HCT116 (cell line): ENCODE data around the gene CPM. TPM values are rescaled to one million over a fixed set of nuclear protein-coding genes. Genes with fewer than 3 reads are reported as not detected.

Experiments
- ATAC-seq: fragments of 200-7000 bp; cut with Tn5 transposase; 2 replicates; pipeline ENCODE4 v1.9.1; 2020; ENCODE audit warnings: mild to moderate bottlenecking, moderate library complexity
- BruUV-seq: library from RNA; stranded (reverse); fragments of 400-500 nt; replicated peaks from 2 replicates; lab custom pipeline; 2021; lab: Mats Ljungman, UMichigan
- CTCF ChIA-PET: fragments of 300-600 bp; sonication (Branson Sonifier 250); formaldehyde crosslinking; loops from one replicate; lab custom pipeline; 2021; ENCODE audit warnings: antibody characterized with exemption; lab: Charles Lee
- POLR2A ChIA-PET: fragments of 300-600, 350-600 bp; sonication (Branson Sonifier 250); formaldehyde crosslinking; loops from one replicate; lab custom pipeline; 2021; ENCODE audit warnings: antibody characterized with exemption; lab: Charles Lee
- RAD21 ChIA-PET, 2 experiments: fragments of 300-600 bp; sonication (Branson Sonifier 250); formaldehyde crosslinking; loops; one replicate each; lab custom pipeline; 2023; ENCODE audit warnings: low total read pairs in 2 of 2; ENCODE audit not compliant: uncharacterized antibody in 2 of 2, unreplicated experiment in 2 of 2, low non-redundant PET in 1 of 2; lab: Charles Lee
- DNase-seq: peaks from one replicate; pipeline ENCODE4 v3.0.0-alpha.2; 2010; ENCODE audit warnings: low read depth, low spot score
- H2AFZ ChIP-seq: fragments of 200-600 bp; shearing (Covaris generic), sonication (generic); 2 replicates; pipeline ENCODE4 v1.6.1; 2017; ENCODE audit warnings: low read depth, mixed run types, mixed read lengths, antibody characterized with exemption, low read length; ENCODE audit not compliant: poor library complexity, severe bottlenecking
- H3K27ac ChIP-seq: 2 replicates; pipeline ENCODE4 v1.5.1; 2012; ENCODE audit warnings: low read depth, low read length
- H3K27me3 ChIP-seq: fragments of 200-600 bp; sonication (generic); 2 replicates; pipeline ENCODE4 v1.6.1; 2016; ENCODE audit warnings: mixed run types, low read length, mixed read lengths; ENCODE audit not compliant: insufficient read depth
- H3K36me3 ChIP-seq, 2 experiments: fragments of 200-500 bp in 1 of 2; fragments of 200-600 bp in 1 of 2; sonication (Bioruptor generic) in 1 of 2; sonication (generic) in 1 of 2; 2 replicates each; pipeline versions ENCODE4 v1.5.1 to v1.6.1; 2014 to 2016; ENCODE audit warnings: low read length in 2 of 2, inconsistent platforms in 1 of 2, mixed read lengths in 1 of 2, mixed run types in 1 of 2; ENCODE audit not compliant: insufficient read depth in 2 of 2, control insufficient read depth in 1 of 2
- H3K4me1 ChIP-seq, 2 experiments: fragments of 200-600 bp in 1 of 2; sonication (generic) in 1 of 2; 2 replicates each; pipeline versions ENCODE4 v1.5.1 to v1.6.1; 2012 to 2017; ENCODE audit warnings: low read length in 2 of 2, inconsistent platforms in 1 of 2, mild to moderate bottlenecking in 1 of 2, mixed read lengths in 1 of 2, mixed run types in 1 of 2, moderate library complexity in 1 of 2; ENCODE audit not compliant: insufficient read depth in 2 of 2, control insufficient read depth in 1 of 2
- H3K4me2 ChIP-seq: fragments of 200-600 bp; sonication (generic); 2 replicates; pipeline ENCODE4 v1.6.1; 2017; ENCODE audit warnings: mixed run types, low read length, mixed read lengths
- H3K4me3 ChIP-seq, 2 experiments: fragments of 200-600 bp in 1 of 2; sonication (generic) in 1 of 2; replicated peaks in 1 of 2; 2 replicates each; pipeline ENCODE4 v1.5.1; 2011 to 2016; ENCODE audit warnings: low read length in 2 of 2, control low read depth in 1 of 2, low read depth in 1 of 2, mild to moderate bottlenecking in 1 of 2, mixed read lengths in 1 of 2, mixed run types in 1 of 2
- H3K79me2 ChIP-seq: fragments of 200-600 bp; sonication (generic); 2 replicates; pipeline ENCODE4 v1.6.1; 2017; ENCODE audit warnings: mild to moderate bottlenecking, mixed run types, low read length, moderate library complexity, mixed read lengths; ENCODE audit not compliant: insufficient read depth
- H3K9ac ChIP-seq: fragments of 200-600 bp; sonication (generic); 2 replicates; pipeline ENCODE4 v1.6.1; 2016; ENCODE audit warnings: low read length, mixed read lengths
- H3K9me2 ChIP-seq: fragments of 200-600 bp; sonication (generic), shearing (Covaris generic); 2 replicates; pipeline ENCODE4 v1.6.1; 2017; ENCODE audit warnings: mixed run types, mild to moderate bottlenecking, moderate library complexity; ENCODE audit not compliant: insufficient read depth
- H3K9me3 ChIP-seq, 2 experiments: fragments of 200-500 bp in 1 of 2; fragments of 200-600 bp in 1 of 2; sonication (Bioruptor generic) in 1 of 2; sonication (generic) in 1 of 2; 2 replicates each; pipeline ENCODE4 v1.6.1; 2014 to 2017; ENCODE audit warnings: low read length in 2 of 2, mixed read lengths in 2 of 2, inconsistent platforms in 1 of 2, low read depth in 1 of 2, mild to moderate bottlenecking in 1 of 2, mixed run types in 1 of 2, moderate library complexity in 1 of 2; ENCODE audit not compliant: control insufficient read depth in 1 of 2, insufficient read depth in 1 of 2
- H4K20me1 ChIP-seq: fragments of 200-600 bp; sonication (generic), shearing (Covaris generic); 2 replicates; pipeline ENCODE4 v1.6.1; 2017; ENCODE audit warnings: mixed run types, mild to moderate bottlenecking, moderate library complexity; ENCODE audit not compliant: insufficient read depth
- CBX3 ChIP-seq: IDR thresholded peaks from 2 replicates; pipeline ENCODE4 v1.6.1; 2012; ENCODE audit warnings: low read depth
- CEBPB ChIP-seq: IDR thresholded peaks from 2 replicates; pipeline ENCODE4 v1.6.1; 2012; ENCODE audit warnings: low read depth
- ELF1 ChIP-seq: IDR thresholded peaks from 2 replicates; pipeline ENCODE4 v1.6.1; 2012; ENCODE audit warnings: low read depth, borderline replicate concordance
- EZH2phosphoT487 ChIP-seq: fragments of 200-600 bp; IDR thresholded peaks from 2 replicates; pipeline ENCODE4 v1.6.1; 2018; ENCODE audit warnings: antibody characterized with exemption, borderline replicate concordance
- JUND ChIP-seq: IDR thresholded peaks from 2 replicates; pipeline ENCODE4 v1.6.1; 2012
- POLR2A ChIP-seq: IDR thresholded peaks from 2 replicates; pipeline ENCODE4 v1.7.0; 2011; ENCODE audit warnings: borderline replicate concordance; ENCODE audit not compliant: insufficient read depth, insufficient read length; ENCODE audit errors: extremely low read depth
- RAD21 ChIP-seq: IDR thresholded peaks from 2 replicates; pipeline ENCODE4 v1.6.1; 2012; ENCODE audit warnings: low read depth, mild to moderate bottlenecking
- TCF7L2 ChIP-seq: IDR thresholded peaks from 2 replicates; pipeline ENCODE4 v1.7.0; 2011; ENCODE audit warnings: borderline replicate concordance, inconsistent platforms; ENCODE audit not compliant: insufficient read depth, insufficient read length; ENCODE audit errors: extremely low read depth
- YY1 ChIP-seq: IDR thresholded peaks from 2 replicates; pipeline ENCODE4 v1.6.1; 2011; ENCODE audit warnings: low read length, low read depth, moderate library complexity, mild to moderate bottlenecking; ENCODE audit not compliant: insufficient replicate concordance; ENCODE audit errors: extremely low read depth
- ZNF274 ChIP-seq: fragments of 200-500 bp; sonication (Bioruptor generic); IDR thresholded peaks from 2 replicates; pipeline ENCODE4 v1.6.1; 2014; ENCODE audit warnings: mild to moderate bottlenecking, low read depth, low read length, inconsistent platforms
- intact Hi-C: fragments of 100-400 bp; cut with micrococcal nuclease; formaldehyde crosslinking; loops from 2 replicates; pipeline ENCODE4 v1.10.0; 2022
- total RNA-seq: library from RNA; stranded (reverse); gene quantifications from one replicate; pipeline ENCODE4 v1.2.1, GENCODE V29; 2021; ENCODE audit not compliant: unreplicated experiment
- TF ChIP-seq, protein P1 (sequence below): IDR thresholded peaks from 2 replicates; pipeline ENCODE4 v1.6.1; 2012; ENCODE audit warnings: low read depth
- TF ChIP-seq, protein P2 (sequence below), 3 experiments: fragments of 200-600 bp in 1 of 3; sonication (generic) in 1 of 3; IDR thresholded peaks in 2 of 3; conservative IDR thresholded peaks in 1 of 3; 2 replicates each; pipeline ENCODE4 v1.5.1; 2012 to 2017; ENCODE audit warnings: low read depth in 2 of 3, low read length in 2 of 3, antibody characterized with exemption in 1 of 3, borderline replicate concordance in 1 of 3, control low read depth in 1 of 3, mild to moderate bottlenecking in 1 of 3, mixed read lengths in 1 of 3, mixed run types in 1 of 3, moderate library complexity in 1 of 3; ENCODE audit not compliant: insufficient read depth in 1 of 3
- TF ChIP-seq, protein P3 (sequence below): IDR thresholded peaks from 2 replicates; pipeline ENCODE4 v1.6.1; 2012

The CPM gene
- total RNA-seq, 1 experiment from 2014 or later: 5.3 TPM

DNA sequence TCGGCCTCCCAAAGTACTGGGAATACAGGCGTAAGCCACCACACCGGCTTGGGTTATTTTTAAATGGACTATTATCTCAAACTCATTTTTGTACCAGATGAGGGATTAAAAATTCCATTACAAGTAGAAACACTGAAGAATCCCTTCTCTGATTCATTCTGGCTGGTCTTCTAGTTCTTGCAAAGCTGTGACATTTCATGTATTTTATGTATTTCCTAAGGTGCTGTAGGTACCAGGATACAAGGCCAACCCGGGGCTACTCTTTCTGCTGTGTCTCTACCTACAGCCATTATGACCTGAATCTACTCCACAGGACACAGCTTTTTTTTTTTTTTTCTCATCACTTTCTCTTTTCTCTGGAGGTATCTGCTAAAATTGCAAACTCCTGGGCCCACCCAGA, 24.9 kb downstream of the CPM start:
- TF ChIP-seq CEBPB: no peak
- Histone ChIP-seq H3K27me3 (no peaks in the 10 kb centered on the region), H3K9me3 (no peaks in the 10 kb centered on the region), H3K9ac (no peak overlapping the region), H4K20me1 (no peaks in the 10 kb centered on the region), H3K36me3 (no peaks in the 10 kb centered on the region), H3K4me3 (no peak overlapping the region), H3K27ac (no peak overlapping the region), H3K4me2 (no peak overlapping the region), H3K4me1 (no peaks in the 10 kb centered on the region), H3K9me2 (no peaks in the 10 kb centered on the region), H2AFZ (no peak overlapping the region), H3K79me2 (no peaks in the 10 kb centered on the region)
- ChIA-PET CTCF (no interaction called here), POLR2A (no interaction called here), RAD21 (no interaction called here)
- intact Hi-C loops: no loop called here
- DNase-seq (no peak), ATAC-seq (no peak)
- BruUV-seq: no TSS peak

DNA sequence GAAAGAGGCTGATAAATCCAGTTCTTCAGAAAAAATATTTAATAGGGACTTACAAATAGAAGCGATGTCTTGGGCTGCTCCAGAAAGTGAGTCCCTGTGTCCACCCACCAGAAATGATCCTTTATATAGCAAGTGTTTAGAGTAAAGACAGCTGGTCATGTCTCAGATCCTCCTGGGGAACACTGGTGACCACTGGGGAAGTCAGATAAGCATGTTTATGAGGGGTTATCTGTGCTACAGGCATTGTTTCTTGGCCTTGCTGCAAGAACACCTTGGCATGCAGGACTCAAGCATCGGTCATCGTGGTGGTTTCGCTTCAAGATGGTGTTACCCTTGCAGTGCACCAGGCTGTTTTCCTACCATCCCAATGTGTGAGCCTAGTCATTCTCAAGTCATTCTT, 27.2 kb downstream of the CPM start:
- Histone ChIP-seq H3K27me3 (no peaks in the 10 kb centered on the region), H3K9me2 (no peaks in the 10 kb centered on the region), H3K4me1 (no peaks in the 10 kb centered on the region), H2AFZ (no peak overlapping the region), H3K4me3 (no peak overlapping the region), H3K9me3 (no peaks in the 10 kb centered on the region), H3K27ac (no peak overlapping the region), H3K4me2 (no peak overlapping the region), H3K36me3 (no peaks in the 10 kb centered on the region), H3K79me2 (no peaks in the 10 kb centered on the region), H4K20me1 (no peaks in the 10 kb centered on the region), H3K9ac (no peak overlapping the region)
- ChIA-PET POLR2A (no interaction called here), CTCF (interaction anchor here (0.5 kb wide), 1 partner anchor 58 kb away, joined by 3 read pairs; no protein-coding TSS in a partner anchor), RAD21 (no interaction called here)
- no peak for DNase-seq
- no TSS peak for BruUV-seq
- ATAC-seq: no peak
- intact Hi-C loops: no loop called here
- TF ChIP-seq CBX3 (no peak), POLR2A (no peak), ZNF274 (no peak), ELF1 (no peak), YY1 (no peak), JUND (no peak), TCF7L2 (no peak), RAD21 (no peak), EZH2phosphoT487 (no peak)
- TF ChIP-seq, protein P1, sequence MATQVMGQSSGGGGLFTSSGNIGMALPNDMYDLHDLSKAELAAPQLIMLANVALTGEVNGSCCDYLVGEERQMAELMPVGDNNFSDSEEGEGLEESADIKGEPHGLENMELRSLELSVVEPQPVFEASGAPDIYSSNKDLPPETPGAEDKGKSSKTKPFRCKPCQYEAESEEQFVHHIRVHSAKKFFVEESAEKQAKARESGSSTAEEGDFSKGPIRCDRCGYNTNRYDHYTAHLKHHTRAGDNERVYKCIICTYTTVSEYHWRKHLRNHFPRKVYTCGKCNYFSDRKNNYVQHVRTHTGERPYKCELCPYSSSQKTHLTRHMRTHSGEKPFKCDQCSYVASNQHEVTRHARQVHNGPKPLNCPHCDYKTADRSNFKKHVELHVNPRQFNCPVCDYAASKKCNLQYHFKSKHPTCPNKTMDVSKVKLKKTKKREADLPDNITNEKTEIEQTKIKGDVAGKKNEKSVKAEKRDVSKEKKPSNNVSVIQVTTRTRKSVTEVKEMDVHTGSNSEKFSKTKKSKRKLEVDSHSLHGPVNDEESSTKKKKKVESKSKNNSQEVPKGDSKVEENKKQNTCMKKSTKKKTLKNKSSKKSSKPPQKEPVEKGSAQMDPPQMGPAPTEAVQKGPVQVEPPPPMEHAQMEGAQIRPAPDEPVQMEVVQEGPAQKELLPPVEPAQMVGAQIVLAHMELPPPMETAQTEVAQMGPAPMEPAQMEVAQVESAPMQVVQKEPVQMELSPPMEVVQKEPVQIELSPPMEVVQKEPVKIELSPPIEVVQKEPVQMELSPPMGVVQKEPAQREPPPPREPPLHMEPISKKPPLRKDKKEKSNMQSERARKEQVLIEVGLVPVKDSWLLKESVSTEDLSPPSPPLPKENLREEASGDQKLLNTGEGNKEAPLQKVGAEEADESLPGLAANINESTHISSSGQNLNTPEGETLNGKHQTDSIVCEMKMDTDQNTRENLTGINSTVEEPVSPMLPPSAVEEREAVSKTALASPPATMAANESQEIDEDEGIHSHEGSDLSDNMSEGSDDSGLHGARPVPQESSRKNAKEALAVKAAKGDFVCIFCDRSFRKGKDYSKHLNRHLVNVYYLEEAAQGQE: no peak
- TF ChIP-seq, protein P2, sequence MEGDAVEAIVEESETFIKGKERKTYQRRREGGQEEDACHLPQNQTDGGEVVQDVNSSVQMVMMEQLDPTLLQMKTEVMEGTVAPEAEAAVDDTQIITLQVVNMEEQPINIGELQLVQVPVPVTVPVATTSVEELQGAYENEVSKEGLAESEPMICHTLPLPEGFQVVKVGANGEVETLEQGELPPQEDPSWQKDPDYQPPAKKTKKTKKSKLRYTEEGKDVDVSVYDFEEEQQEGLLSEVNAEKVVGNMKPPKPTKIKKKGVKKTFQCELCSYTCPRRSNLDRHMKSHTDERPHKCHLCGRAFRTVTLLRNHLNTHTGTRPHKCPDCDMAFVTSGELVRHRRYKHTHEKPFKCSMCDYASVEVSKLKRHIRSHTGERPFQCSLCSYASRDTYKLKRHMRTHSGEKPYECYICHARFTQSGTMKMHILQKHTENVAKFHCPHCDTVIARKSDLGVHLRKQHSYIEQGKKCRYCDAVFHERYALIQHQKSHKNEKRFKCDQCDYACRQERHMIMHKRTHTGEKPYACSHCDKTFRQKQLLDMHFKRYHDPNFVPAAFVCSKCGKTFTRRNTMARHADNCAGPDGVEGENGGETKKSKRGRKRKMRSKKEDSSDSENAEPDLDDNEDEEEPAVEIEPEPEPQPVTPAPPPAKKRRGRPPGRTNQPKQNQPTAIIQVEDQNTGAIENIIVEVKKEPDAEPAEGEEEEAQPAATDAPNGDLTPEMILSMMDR (IDR thresholded peaks at IDR 0.05 in 2 of 3, conservative IDR thresholded peaks at IDR 0.05 in 1 of 3; ENCODE audit: borderline replicate concordance in 1 of 3, insufficient read depth in 1 of 3, low read depth in 2 of 3, low read length in 2 of 3): no peak
- TF ChIP-seq, protein P3, sequence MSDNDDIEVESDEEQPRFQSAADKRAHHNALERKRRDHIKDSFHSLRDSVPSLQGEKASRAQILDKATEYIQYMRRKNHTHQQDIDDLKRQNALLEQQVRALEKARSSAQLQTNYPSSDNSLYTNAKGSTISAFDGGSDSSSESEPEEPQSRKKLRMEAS: no peak
